Measurements from ENCODE around the gene MARS1.

- TF ChIP-seq CTCF (IDR thresholded peaks at IDR 0.05; ENCODE audit: poor library complexity) = no peak
- TF ChIP-seq EZH2 (IDR thresholded peaks at IDR 0.05; ENCODE audit: borderline replicate concordance) = no peak
These were observed 47.2 kb downstream of the MARS1 start for GRCh38 chr12:57534991-57535543.

Measured in hepatocyte (in vitro differentiated cells).